OCI-LY7 (cell line): ENCODE measurements around the gene HECW1. TPM values are rescaled to one million over a fixed set of nuclear protein-coding genes. Genes with fewer than 3 reads are reported as not detected.

Experiments used
- BruUV-seq: library from RNA; stranded (reverse); fragments of 400-500 nt; replicated peaks from 2 replicates; lab custom pipeline; 2021; lab: Mats Ljungman, UMichigan
- CTCF ChIA-PET: fragments of 300-600 bp; sonication (Branson Sonifier 250); formaldehyde crosslinking; loops from one replicate; lab custom pipeline; 2022; ENCODE audit warnings: antibody characterized with exemption; ENCODE audit not compliant: unreplicated experiment; lab: Charles Lee
- POLR2A ChIA-PET: fragments of 300-600 bp; sonication (Branson Sonifier 250); formaldehyde crosslinking; loops from one replicate; lab custom pipeline; 2022; ENCODE audit warnings: antibody characterized with exemption; lab: Charles Lee
- DNase-seq: peaks from one replicate; pipeline ENCODE4 v3.0.0-alpha.2; 2015; ENCODE audit warnings: low spot score
- H2AFZ ChIP-seq: fragments of 200-600 bp; sonication (generic), shearing (Covaris generic); 2 replicates; pipeline ENCODE4 v1.6.1; 2014; ENCODE audit warnings: mild to moderate bottlenecking, antibody characterized with exemption, low read length, moderate library complexity
- H3K27ac ChIP-seq: fragments of 200-600 bp; sonication (generic); 2 replicates; pipeline ENCODE4 v1.5.1; 2014; ENCODE audit warnings: mixed run types, low read depth, mild to moderate bottlenecking, moderate library complexity, low read length, inconsistent platforms; ENCODE audit not compliant: poor library complexity, severe bottlenecking
- H3K36me3 ChIP-seq: fragments of 200-600 bp; sonication (generic); 2 replicates; pipeline ENCODE4 v1.6.1; 2014; ENCODE audit warnings: mild to moderate bottlenecking, antibody characterized with exemption, low read length, moderate library complexity, mixed read lengths; ENCODE audit not compliant: insufficient read depth
- H3K4me1 ChIP-seq: fragments of 200-600 bp; sonication (generic); 2 replicates; pipeline ENCODE4 v1.5.1; 2014; ENCODE audit warnings: mild to moderate bottlenecking, low read length; ENCODE audit not compliant: insufficient read depth, poor library complexity, severe bottlenecking
- H3K4me2 ChIP-seq: fragments of 200-600 bp; sonication (generic); 2 replicates; pipeline ENCODE4 v1.6.1; 2014; ENCODE audit warnings: mild to moderate bottlenecking, low read length
- H3K4me3 ChIP-seq: fragments of 200-600 bp; sonication (generic); 2 replicates; pipeline ENCODE4 v1.5.1; 2014; ENCODE audit warnings: mild to moderate bottlenecking, low read depth, low read length; ENCODE audit not compliant: poor library complexity, severe bottlenecking
- H3K79me2 ChIP-seq: fragments of 200-600 bp; sonication (generic); 2 replicates; pipeline ENCODE4 v1.6.1; 2016; ENCODE audit warnings: low read depth, mild to moderate bottlenecking, low read length, moderate library complexity, mixed read lengths; ENCODE audit not compliant: insufficient read depth
- H3K9me2 ChIP-seq: fragments of 200-600 bp; sonication (generic); 2 replicates; pipeline ENCODE4 v1.6.1; 2016; ENCODE audit warnings: mild to moderate bottlenecking, low read length, mixed read lengths; ENCODE audit not compliant: insufficient read depth
- H3K9me3 ChIP-seq: fragments of 200-600 bp; sonication (generic); 2 replicates; pipeline ENCODE4 v1.6.1; 2014; ENCODE audit warnings: mild to moderate bottlenecking, mixed run types, low read length, mixed read lengths
- H4K20me1 ChIP-seq: fragments of 200-600 bp; sonication (generic); 2 replicates; pipeline ENCODE4 v1.6.1; 2014; ENCODE audit warnings: mild to moderate bottlenecking, antibody characterized with exemption, low read length, moderate library complexity, mixed read lengths; ENCODE audit not compliant: insufficient read depth
- CTCF ChIP-seq: fragments of 200-600 bp; sonication (generic); conservative IDR thresholded peaks from 2 replicates; pipeline ENCODE4 v1.5.1; 2014; ENCODE audit warnings: mild to moderate bottlenecking, antibody characterized with exemption, low read length, moderate library complexity, mixed read lengths
- EZH2phosphoT487 ChIP-seq: fragments of 200-600 bp; sonication (generic); IDR thresholded peaks from 2 replicates; pipeline ENCODE4 v1.6.1; 2018; ENCODE audit warnings: low read depth, borderline replicate concordance, mild to moderate bottlenecking, mixed run types, antibody characterized with exemption, low read length, moderate library complexity, mixed read lengths
- intact Hi-C: fragments of 100-400 bp; cut with micrococcal nuclease; formaldehyde crosslinking; loops from one replicate; pipeline ENCODE4 v1.10.0; 2022; ENCODE audit not compliant: unreplicated experiment
- total RNA-seq, 2 experiments: library from RNA; depleted of rRNA in 1 of 2; stranded (reverse); fragments of >200 nt in 1 of 2; shearing (Covaris generic) in 1 of 2; gene quantifications; 2 replicates each; pipeline ENCODE4 v1.2.3, GENCODE V29; 2014 to 2022

The HECW1 gene
- total RNA-seq, 2 experiments from 2014 or later, result 2.0 TPM

GRCh38 chr7:43391518-43391917 is 279.1 kb downstream of the HECW1 start:
- TF ChIP-seq EZH2phosphoT487, result no peak
- peak; percentile 31; the same call in 1 of the 2 replicates for TF ChIP-seq CTCF
- no peak overlapping the region for H3K27ac ChIP-seq
- no peak overlapping the region for H3K4me2 ChIP-seq
- no peaks in the 10 kb centered on the region for H3K4me1 ChIP-seq
- no peaks in the 10 kb centered on the region for H3K79me2 ChIP-seq
- no peaks in the 10 kb centered on the region for H4K20me1 ChIP-seq
- no peaks in the 10 kb centered on the region for H3K36me3 ChIP-seq
- no peak overlapping the region for H2AFZ ChIP-seq
- intact Hi-C loops, result no loop called here
- no peaks in the 10 kb centered on the region for H3K9me3 ChIP-seq
- no peak overlapping the region for H3K4me3 ChIP-seq
- DNase-seq, result no peak
- ChIA-PET POLR2A (no interaction called here), CTCF (no interaction called here)
- no TSS peak for BruUV-seq
- H3K9me2 ChIP-seq, result no peaks in the 10 kb centered on the region

- Histone ChIP-seq H2AFZ (no peak overlapping the region), H3K4me3 (no peak overlapping the region), H3K79me2 (no peaks in the 10 kb centered on the region), H3K27ac (no peak overlapping the region), H3K4me1 (no peaks in the 10 kb centered on the region), H3K4me2 (no peak overlapping the region), H4K20me1 (no peaks in the 10 kb centered on the region), H3K9me3 (no peaks in the 10 kb centered on the region), H3K36me3 (no peaks in the 10 kb centered on the region), H3K9me2 (no peaks in the 10 kb centered on the region)
- intact Hi-C loops, result no loop called here
- no peak for DNase-seq
- TF ChIP-seq CTCF, result no peak
- TF ChIP-seq EZH2phosphoT487, result no peak
- CTCF ChIA-PET, result no interaction called here
- BruUV-seq, result no TSS peak
- POLR2A ChIA-PET, result no interaction called here
Measured at GRCh38 chr7:43392638-43393330, 280.3 kb downstream of the HECW1 start.

- BruUV-seq, result no TSS peak
- H2AFZ ChIP-seq, result no peak overlapping the region
- no peaks in the 10 kb centered on the region for H3K9me3 ChIP-seq
- no peak overlapping the region for H3K4me2 ChIP-seq
- intact Hi-C loops, result no loop called here
- no peak overlapping the region for H3K27ac ChIP-seq
- no peaks in the 10 kb centered on the region for H3K9me2 ChIP-seq
- TF ChIP-seq EZH2phosphoT487 (no peak), CTCF (no peak)
- H3K36me3 ChIP-seq, result no peaks in the 10 kb centered on the region
- H4K20me1 ChIP-seq, result no peaks in the 10 kb centered on the region
- ChIA-PET CTCF (no interaction called here), POLR2A (no interaction called here)
- H3K4me3 ChIP-seq, result no peak overlapping the region
- DNase-seq, result no peak
- H3K4me1 ChIP-seq, result no peaks in the 10 kb centered on the region
- no peaks in the 10 kb centered on the region for H3K79me2 ChIP-seq
Measured at GRCh38 chr7:43394441-43395130, 282.1 kb downstream of the HECW1 start.
